ENCODE data around the gene EHBP1L1.

DNA sequence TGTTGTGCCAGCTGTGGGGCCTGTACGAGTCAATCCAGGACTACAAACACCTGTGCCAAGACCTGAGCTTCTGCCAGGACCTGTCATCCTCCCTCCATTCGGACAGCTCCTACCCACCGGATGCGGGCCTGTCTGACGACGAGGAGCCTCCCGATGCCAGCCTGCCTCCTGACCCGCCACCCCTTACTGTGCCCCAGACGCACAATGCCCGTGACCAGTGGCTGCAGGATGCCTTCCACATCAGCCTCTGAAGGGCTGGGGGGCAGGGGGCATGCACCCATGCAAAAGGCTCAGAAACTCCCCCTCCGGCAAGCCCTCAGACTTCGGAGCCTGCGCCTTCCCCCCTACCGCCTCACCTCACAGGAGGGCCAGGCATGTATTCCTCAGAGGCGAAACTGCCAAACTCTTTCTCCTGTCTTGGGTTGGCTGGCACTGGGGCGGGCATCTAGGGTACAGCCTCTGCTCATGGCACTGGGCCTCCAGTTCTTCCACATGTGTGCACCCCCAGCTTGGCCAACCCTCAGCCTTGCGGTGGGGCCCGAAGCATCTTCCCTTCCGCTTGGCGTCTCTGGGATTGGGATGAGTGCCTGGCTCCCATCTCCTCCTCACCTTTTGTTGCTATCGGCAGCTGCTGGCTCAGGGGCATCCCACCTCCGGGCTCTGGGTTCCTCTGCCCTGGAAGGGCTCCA, 2.3 kb upstream of the EHBP1L1 start:
- TF ChIP-seq EZH2 (IDR thresholded peaks at IDR 0.05; ENCODE audit: insufficient read depth, low read length): no peak
- TF ChIP-seq, protein P1, sequence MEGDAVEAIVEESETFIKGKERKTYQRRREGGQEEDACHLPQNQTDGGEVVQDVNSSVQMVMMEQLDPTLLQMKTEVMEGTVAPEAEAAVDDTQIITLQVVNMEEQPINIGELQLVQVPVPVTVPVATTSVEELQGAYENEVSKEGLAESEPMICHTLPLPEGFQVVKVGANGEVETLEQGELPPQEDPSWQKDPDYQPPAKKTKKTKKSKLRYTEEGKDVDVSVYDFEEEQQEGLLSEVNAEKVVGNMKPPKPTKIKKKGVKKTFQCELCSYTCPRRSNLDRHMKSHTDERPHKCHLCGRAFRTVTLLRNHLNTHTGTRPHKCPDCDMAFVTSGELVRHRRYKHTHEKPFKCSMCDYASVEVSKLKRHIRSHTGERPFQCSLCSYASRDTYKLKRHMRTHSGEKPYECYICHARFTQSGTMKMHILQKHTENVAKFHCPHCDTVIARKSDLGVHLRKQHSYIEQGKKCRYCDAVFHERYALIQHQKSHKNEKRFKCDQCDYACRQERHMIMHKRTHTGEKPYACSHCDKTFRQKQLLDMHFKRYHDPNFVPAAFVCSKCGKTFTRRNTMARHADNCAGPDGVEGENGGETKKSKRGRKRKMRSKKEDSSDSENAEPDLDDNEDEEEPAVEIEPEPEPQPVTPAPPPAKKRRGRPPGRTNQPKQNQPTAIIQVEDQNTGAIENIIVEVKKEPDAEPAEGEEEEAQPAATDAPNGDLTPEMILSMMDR (IDR thresholded peaks at IDR 0.05; ENCODE audit: insufficient read depth, low read depth, low read length): no peak
